ENCODE measurements around the gene TEX26.

DNA sequence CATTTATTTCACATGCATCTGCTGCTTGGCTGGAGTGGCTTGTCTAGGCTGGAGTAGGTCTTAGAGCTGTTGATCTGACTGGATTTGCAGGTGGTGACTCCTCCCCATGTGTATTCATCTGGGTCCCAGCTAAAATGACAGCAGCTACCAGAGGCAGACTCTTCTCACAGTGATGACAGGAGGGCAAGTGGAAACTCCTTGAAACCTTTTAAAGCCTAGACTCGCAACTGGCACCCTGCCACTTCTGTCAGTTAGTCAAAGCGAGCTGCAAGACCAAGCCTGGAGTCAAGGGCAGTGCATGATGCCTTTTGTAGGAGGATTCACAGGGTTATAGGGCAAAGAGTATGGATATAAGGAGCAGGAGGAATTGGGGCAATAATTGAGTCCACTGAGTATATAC lies 65.2 kb downstream of the TEX26 start:
- TF ChIP-seq, protein P1, sequence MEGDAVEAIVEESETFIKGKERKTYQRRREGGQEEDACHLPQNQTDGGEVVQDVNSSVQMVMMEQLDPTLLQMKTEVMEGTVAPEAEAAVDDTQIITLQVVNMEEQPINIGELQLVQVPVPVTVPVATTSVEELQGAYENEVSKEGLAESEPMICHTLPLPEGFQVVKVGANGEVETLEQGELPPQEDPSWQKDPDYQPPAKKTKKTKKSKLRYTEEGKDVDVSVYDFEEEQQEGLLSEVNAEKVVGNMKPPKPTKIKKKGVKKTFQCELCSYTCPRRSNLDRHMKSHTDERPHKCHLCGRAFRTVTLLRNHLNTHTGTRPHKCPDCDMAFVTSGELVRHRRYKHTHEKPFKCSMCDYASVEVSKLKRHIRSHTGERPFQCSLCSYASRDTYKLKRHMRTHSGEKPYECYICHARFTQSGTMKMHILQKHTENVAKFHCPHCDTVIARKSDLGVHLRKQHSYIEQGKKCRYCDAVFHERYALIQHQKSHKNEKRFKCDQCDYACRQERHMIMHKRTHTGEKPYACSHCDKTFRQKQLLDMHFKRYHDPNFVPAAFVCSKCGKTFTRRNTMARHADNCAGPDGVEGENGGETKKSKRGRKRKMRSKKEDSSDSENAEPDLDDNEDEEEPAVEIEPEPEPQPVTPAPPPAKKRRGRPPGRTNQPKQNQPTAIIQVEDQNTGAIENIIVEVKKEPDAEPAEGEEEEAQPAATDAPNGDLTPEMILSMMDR (IDR thresholded peaks at IDR 0.05) = no peak
- TF ChIP-seq POLR2AphosphoS5 (IDR thresholded peaks at IDR 0.05) (no peak), POLR2A (IDR thresholded peaks at IDR 0.05) (no peak), EP300 (IDR thresholded peaks at IDR 0.05) (no peak)
